Activated CD4-positive, CD25-positive, alpha-beta regulatory T cell (primary cell): ENCODE results near the gene HES5.

ENCODE experiments used
- DNase-seq, 4 experiments: peaks; one replicate each; lab custom pipeline; 2025; lab: John Stamatoyannopoulos, UW

The HES5 gene

GRCh38 chr1:2499986-2500596 lies 30.0 kb downstream of the HES5 start:
- no peak for DNase-seq

- no peak for DNase-seq
Observed at GRCh38 chr1:2499260-2499659, 30.8 kb downstream of the HES5 start.

GRCh38 chr1:2498648-2499047 lies 31.4 kb downstream of the HES5 start:
- no peak for DNase-seq

- DNase-seq: no peak
Observed at GRCh38 chr1:2497891-2498290, 32.2 kb downstream of the HES5 start.

- DNase-seq: no peak
Observed at GRCh38 chr1:2496746-2497145, 33.3 kb downstream of the HES5 start.

GRCh38 chr1:2496087-2496622 lies 33.9 kb downstream of the HES5 start:
- no peak for DNase-seq

- DNase-seq: no peak
Observed at GRCh38 chr1:2495546-2495945, 34.5 kb downstream of the HES5 start.

GRCh38 chr1:2495026-2495425 lies 35.0 kb downstream of the HES5 start:
- no peak for DNase-seq

GRCh38 chr1:2494323-2494693 lies 35.8 kb downstream of the HES5 start:
- DNase-seq: no peak

GRCh38 chr1:2493691-2494322 lies 36.3 kb downstream of the HES5 start:
- no peak for DNase-seq

- DNase-seq: no peak
Observed at GRCh38 chr1:2493218-2493617, 36.8 kb downstream of the HES5 start.

GRCh38 chr1:2492091-2492490 lies 38.0 kb downstream of the HES5 start:
- DNase-seq: no peak

GRCh38 chr1:2489615-2490014 lies 40.4 kb downstream of the HES5 start:
- no peak for DNase-seq

- no peak for DNase-seq
Observed at GRCh38 chr1:2488688-2489087, 41.4 kb downstream of the HES5 start.

- DNase-seq: no peak
Observed at GRCh38 chr1:2486558-2486957, 43.5 kb downstream of the HES5 start.

- no peak for DNase-seq
Observed at GRCh38 chr1:2486041-2486440, 44.0 kb downstream of the HES5 start.

- DNase-seq: no peak
Observed at GRCh38 chr1:2483970-2484369, 46.1 kb downstream of the HES5 start.

GRCh38 chr1:2483026-2483425 lies 47.0 kb downstream of the HES5 start:
- no peak for DNase-seq

- DNase-seq: no peak
Observed at GRCh38 chr1:2482588-2482987, 47.5 kb downstream of the HES5 start.

GRCh38 chr1:2481885-2482284 lies 48.2 kb downstream of the HES5 start:
- DNase-seq: no peak

- no peak for DNase-seq
Observed at GRCh38 chr1:2480986-2481364, 49.1 kb downstream of the HES5 start.

- DNase-seq: no peak
Observed at GRCh38 chr1:2480236-2480985, 49.7 kb downstream of the HES5 start.

- DNase-seq: no peak
Observed at GRCh38 chr1:2479618-2480017, 50.4 kb downstream of the HES5 start.
